Neuron (in vitro differentiated cells): ENCODE results near the gene MBTPS1.

ENCODE experiments used
- H2AFZ ChIP-seq: one replicate; pipeline ENCODE4 v1.6.1; 2013; ENCODE audit warnings: low read depth, mild to moderate bottlenecking, inconsistent platforms, low read length, moderate library complexity
- H3K27me3 ChIP-seq: one replicate; pipeline ENCODE4 v1.6.1; 2013; ENCODE audit warnings: low read length; ENCODE audit not compliant: insufficient read depth
- H3K36me3 ChIP-seq: one replicate; pipeline ENCODE4 v1.6.1; 2013; ENCODE audit warnings: low read length; ENCODE audit not compliant: insufficient read depth
- H3K4me1 ChIP-seq: one replicate; pipeline ENCODE4 v1.6.1; 2013; ENCODE audit warnings: low read length; ENCODE audit not compliant: insufficient read depth
- H3K4me3 ChIP-seq: 2 replicates; pipeline ENCODE4 v1.5.1; 2013; ENCODE audit warnings: mild to moderate bottlenecking, low read length, moderate library complexity
- H3K9me3 ChIP-seq: one replicate; pipeline ENCODE4 v1.6.1; 2013; ENCODE audit warnings: low read length

Gene MBTPS1

GRCh38 chr16:84048270-84048669, 68.5 kb downstream of the MBTPS1 start:
- H3K4me1 ChIP-seq = peaks cover 18% of the 10 kb centered on the region
- H3K27me3 ChIP-seq = no peaks in the 10 kb centered on the region
- H2AFZ ChIP-seq = no peak overlapping the region
- H3K36me3 ChIP-seq = peaks cover 12% of the 10 kb centered on the region
- no peaks in the 10 kb centered on the region for H3K9me3 ChIP-seq
- H3K4me3 ChIP-seq = no peak overlapping the region

GRCh38 chr16:84047626-84048025, 69.1 kb downstream of the MBTPS1 start:
- H3K36me3 ChIP-seq = peaks cover 5% of the 10 kb centered on the region
- H2AFZ ChIP-seq = no peak overlapping the region
- peaks cover 22% of the 10 kb centered on the region for H3K4me1 ChIP-seq
- H3K27me3 ChIP-seq = no peaks in the 10 kb centered on the region
- no peaks in the 10 kb centered on the region for H3K9me3 ChIP-seq
- H3K4me3 ChIP-seq = no peak overlapping the region

- Histone ChIP-seq H3K4me1 (peaks cover 22% of the 10 kb centered on the region), H3K27me3 (no peaks in the 10 kb centered on the region), H3K9me3 (no peaks in the 10 kb centered on the region), H3K4me3 (no peak overlapping the region), H3K36me3 (peaks cover 2% of the 10 kb centered on the region), H2AFZ (no peak overlapping the region)
Measured at GRCh38 chr16:84047206-84047605, 69.5 kb downstream of the MBTPS1 start.

- Histone ChIP-seq H3K4me3 (no peak overlapping the region), H2AFZ (no peak overlapping the region), H3K9me3 (no peaks in the 10 kb centered on the region), H3K27me3 (no peaks in the 10 kb centered on the region), H3K36me3 (no peaks in the 10 kb centered on the region), H3K4me1 (peaks cover 22% of the 10 kb centered on the region)
Measured at GRCh38 chr16:84045818-84046470, 70.8 kb downstream of the MBTPS1 start.

- Histone ChIP-seq H3K27me3 (no peaks in the 10 kb centered on the region), H3K4me1 (peaks cover 22% of the 10 kb centered on the region), H2AFZ (no peak overlapping the region), H3K36me3 (no peaks in the 10 kb centered on the region), H3K9me3 (no peaks in the 10 kb centered on the region), H3K4me3 (no peak overlapping the region)
Measured at GRCh38 chr16:84045001-84045817, 71.5 kb downstream of the MBTPS1 start.

GRCh38 chr16:84044118-84044488, 72.6 kb downstream of the MBTPS1 start:
- Histone ChIP-seq H3K4me1 (peaks cover 22% of the 10 kb centered on the region), H3K27me3 (no peaks in the 10 kb centered on the region), H3K4me3 (no peak overlapping the region), H3K36me3 (no peaks in the 10 kb centered on the region), H2AFZ (no peak overlapping the region), H3K9me3 (no peaks in the 10 kb centered on the region)

- H2AFZ ChIP-seq = peak overlapping the region; percentile 20
- peaks cover 22% of the 10 kb centered on the region for H3K4me1 ChIP-seq
- H3K4me3 ChIP-seq = peak overlapping the region; percentile 11
Measured at GRCh38 chr16:84043486-84044117, 73.1 kb downstream of the MBTPS1 start.

GRCh38 chr16:84042879-84043485, 73.8 kb downstream of the MBTPS1 start:
- no peaks in the 10 kb centered on the region for H3K36me3 ChIP-seq
- H2AFZ ChIP-seq = peak overlapping the region; percentile 20
- peaks cover 16% of the 10 kb centered on the region for H3K4me1 ChIP-seq
- H3K4me3 ChIP-seq = no peak overlapping the region
- no peaks in the 10 kb centered on the region for H3K27me3 ChIP-seq
- H3K9me3 ChIP-seq = no peaks in the 10 kb centered on the region

More at GRCh38 chr16:84043486-84044117, 73.1 kb downstream of the MBTPS1 start:
- Histone ChIP-seq H3K36me3 (no peaks in the 10 kb centered on the region), H3K27me3 (no peaks in the 10 kb centered on the region), H3K9me3 (no peaks in the 10 kb centered on the region)

- H3K9me3 ChIP-seq = no peaks in the 10 kb centered on the region
- no peaks in the 10 kb centered on the region for H3K36me3 ChIP-seq
- H3K4me3 ChIP-seq = peak within 1 kb of the TSS; percentile 11
- peak within 1 kb of the TSS; percentile 20 for H2AFZ ChIP-seq
- H3K27me3 ChIP-seq = no peaks in the 10 kb centered on the region
- H3K4me1 ChIP-seq = peaks cover 13% of the 10 kb centered on the region
Measured at GRCh38 chr16:84042308-84042878, 74.3 kb downstream of the MBTPS1 start, which contains the start of gene SLC38A8. Gene SLC38A8, minus strand, starts transcription at chr16:84042795. Its CDS starts 638 bp downstream, at chr16:84042157.

GRCh38 chr16:84041881-84042280, 74.9 kb downstream of the MBTPS1 start:
- Histone ChIP-seq H3K27me3 (no peaks in the 10 kb centered on the region), H2AFZ (no peak overlapping the region), H3K4me1 (peaks cover 13% of the 10 kb centered on the region), H3K9me3 (no peaks in the 10 kb centered on the region), H3K4me3 (no peak overlapping the region), H3K36me3 (no peaks in the 10 kb centered on the region)

- Histone ChIP-seq H2AFZ (no peak overlapping the region), H3K27me3 (no peaks in the 10 kb centered on the region), H3K4me1 (peaks cover 13% of the 10 kb centered on the region), H3K4me3 (no peak overlapping the region), H3K9me3 (peaks cover 2% of the 10 kb centered on the region), H3K36me3 (no peaks in the 10 kb centered on the region)
Measured at GRCh38 chr16:84040823-84041820, 75.6 kb downstream of the MBTPS1 start.
